Heart right ventricle (tissue), 16 donors: Measurements from ENCODE around the gene CAPZB. TPM values are rescaled to one million over a fixed set of nuclear protein-coding genes. Genes with fewer than 3 reads are reported as not detected.
A peak's percentile ranks its signal among the peaks of the same experiment; 100 is the strongest.

Experiments
- ATAC-seq, 8 donors: fragments of 200-7000 bp; cut with Tn5 transposase; one replicate each; pipeline ENCODE4 v1.9.1; 2020; ENCODE audit warnings: mild to moderate bottlenecking in 8 of 8, moderate library complexity in 8 of 8, moderate number of reproducible peaks in 1 of 8
- DNase-seq, 2 donors: peaks; one replicate each; pipeline ENCODE4 v3.0.0-alpha.2; 2020
- H3K27ac ChIP-seq, 10 donors: fragments of 200-600 bp; sonication (generic) in 2 of 10; one replicate each; pipeline versions ENCODE4 v1.5.0 to v1.8.0; 2020 to 2022; ENCODE audit warnings: mild to moderate bottlenecking in 3 of 10
- H3K27me3 ChIP-seq, 7 donors: fragments of 200-600 bp; one replicate each; pipeline ENCODE4 v1.8.0; 2021 to 2022; ENCODE audit warnings: mild to moderate bottlenecking in 2 of 7
- H3K36me3 ChIP-seq, 9 donors: fragments of 200-600 bp; sonication (generic) in 1 of 9; one replicate each; pipeline versions ENCODE4 v1.5.0 to v1.8.0; 2020 to 2022; ENCODE audit warnings: mild to moderate bottlenecking in 2 of 9
- H3K4me1 ChIP-seq, 9 donors: fragments of 200-600 bp; sonication (generic) in 1 of 9; one replicate each; pipeline versions ENCODE4 v1.5.0 to v1.8.0; 2020 to 2022; ENCODE audit warnings: mild to moderate bottlenecking in 4 of 9
- H3K4me3 ChIP-seq, 10 donors: fragments of 200-600 bp; sonication (generic) in 2 of 10; one replicate each; pipeline versions ENCODE4 v1.5.0 to v1.8.0; 2020 to 2022; ENCODE audit warnings: mild to moderate bottlenecking in 7 of 10, moderate library complexity in 2 of 10
- H3K9me3 ChIP-seq, 11 donors: fragments of 200-600 bp in 10 of 11; sonication (generic) in 2 of 11; one replicate each; pipeline versions ENCODE4 v1.5.0 to v1.8.0; 2013 to 2022; ENCODE audit warnings: mild to moderate bottlenecking in 2 of 11, control low read depth in 1 of 11, moderate library complexity in 1 of 11
- WGBS, 2 donors: extraction: QIAGEN DNeasy Blood & Tissue Kit; methylation state at CpG; one replicate each; pipeline ENCODE4 v1.1.7; 2013; ENCODE audit warnings: inconsistent platforms in 1 of 2; 5-methylcytosine and 5-hydroxymethylcytosine counted together
- intact Hi-C, 10 donors: fragments of 100-400 bp; cut with DNase I; formaldehyde crosslinking; loops; one replicate each; pipeline versions ENCODE4 v1.11.1 to v1.14.2; 2022
- polyA plus RNA-seq, 2 donors: library from polyadenylated mRNA; stranded (reverse); fragments of 200-250 nt; gene quantifications; one replicate each; pipeline ENCODE4 v1.2.3, GENCODE V29; 2013
- total RNA-seq, 10 donors: library from RNA; stranded (reverse); fragmentation: NEBNext Ultra II Directional in 3 of 10; extraction: Animal tissue kit (Norgen Biotek cat#: 25700) in 3 of 10; gene quantifications; one replicate each; pipeline versions ENCODE4 v1.2.1 to v1.2.4, GENCODE V29; 2021 to 2023
- TF ChIP-seq, protein P1 (sequence below), 9 donors: fragments of 200-600 bp; sonication (generic) in 2 of 9; IDR thresholded peaks; one replicate each; pipeline versions ENCODE4 v1.5.0 to v1.8.0; 2021 to 2022; ENCODE audit warnings: antibody characterized with exemption in 9 of 9, mild to moderate bottlenecking in 5 of 9, moderate library complexity in 1 of 9
- donor health status: Arrhythmogenic right ventricular cardiomyopathy.
- donor health status: ischemic (EF 13 %, LVEDD 7.1; RV severe dilation, severe dysfunction).
- donor health status: healthy with polysubstance abuse.
- donor health status: DM: no; HTN: yes; CAD: no.
- donor health status: DM: no; HTN: no; CAD: no.
- donor health status: ischemic (EF 25% LVEDD 6.9; RV normal size, moderate dysfunction).
- donor health status: ischemic (EF 25% LVEDD 5.7; RV mildly dilated, moderate dysfunction).
- donor health status: healthy.
- donor health status: DM: yes; HTN: yes; CAD: no.
- donor health status: Ischemic cardiomyopathy.
- donor health status: ischemic (EF 35%, LVEDD 5.7; RV mildly dilated, moderate dysfunction).
- donor health status: nonischemic (EF 11% LVEDD 7.7; RV severe dilation, severe dysfunction).
- donor health status: DM: yes; HTN: yes; CAD: no.
- donor health status: PGD.
- donor health status: ischemic (EF 29% LVEDD 5.4; RV normal size, mild dysfunction).
- donor health status: nonischemic (EF 23%, LVEDD 6.1; RV moderate dilation, normal function).

The CAPZB gene
- total and polyA plus RNA-seq, 12 donors, result 158 to 307 (median 228) TPM

GRCh38 chr1:19441048-19441780, 44.1 kb downstream of the CAPZB start:
- 66 to 74% methylated on average over 11 of the region's 11 CpGs for WGBS, 2 donors
- TF ChIP-seq, protein P1, sequence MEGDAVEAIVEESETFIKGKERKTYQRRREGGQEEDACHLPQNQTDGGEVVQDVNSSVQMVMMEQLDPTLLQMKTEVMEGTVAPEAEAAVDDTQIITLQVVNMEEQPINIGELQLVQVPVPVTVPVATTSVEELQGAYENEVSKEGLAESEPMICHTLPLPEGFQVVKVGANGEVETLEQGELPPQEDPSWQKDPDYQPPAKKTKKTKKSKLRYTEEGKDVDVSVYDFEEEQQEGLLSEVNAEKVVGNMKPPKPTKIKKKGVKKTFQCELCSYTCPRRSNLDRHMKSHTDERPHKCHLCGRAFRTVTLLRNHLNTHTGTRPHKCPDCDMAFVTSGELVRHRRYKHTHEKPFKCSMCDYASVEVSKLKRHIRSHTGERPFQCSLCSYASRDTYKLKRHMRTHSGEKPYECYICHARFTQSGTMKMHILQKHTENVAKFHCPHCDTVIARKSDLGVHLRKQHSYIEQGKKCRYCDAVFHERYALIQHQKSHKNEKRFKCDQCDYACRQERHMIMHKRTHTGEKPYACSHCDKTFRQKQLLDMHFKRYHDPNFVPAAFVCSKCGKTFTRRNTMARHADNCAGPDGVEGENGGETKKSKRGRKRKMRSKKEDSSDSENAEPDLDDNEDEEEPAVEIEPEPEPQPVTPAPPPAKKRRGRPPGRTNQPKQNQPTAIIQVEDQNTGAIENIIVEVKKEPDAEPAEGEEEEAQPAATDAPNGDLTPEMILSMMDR (IDR thresholded peaks at IDR 0.05), result no peak
- H3K4me1 ChIP-seq, result peaks cover 44 to 100% (median 98%) of the 10 kb centered on the region in 9 donors
- DNase-seq (no peak), ATAC-seq (no peak)
- H3K27me3 ChIP-seq, result no peaks in the 10 kb centered on the region
- H3K9me3 ChIP-seq, result no peaks in the 10 kb centered on the region
- H3K27ac ChIP-seq, result peak overlapping the region in 7 of 10 donors; percentile 81 to 93 (median 86)
- peaks cover 0 to 31% (median 0%) of the 10 kb centered on the region in 9 donors for H3K36me3 ChIP-seq
- no peak overlapping the region for H3K4me3 ChIP-seq
- intact Hi-C loops, result loop anchor here in 1 of 10 donors (5.0 kb wide), 1 partner anchor 36 kb away; no protein-coding TSS in a partner anchor

GRCh38 chr1:19439464-19440171, 45.7 kb downstream of the CAPZB start:
- Histone ChIP-seq H3K27me3 (no peaks in the 10 kb centered on the region), H3K9me3 (no peaks in the 10 kb centered on the region), H3K27ac (peak overlapping the region; percentile 75 to 93 (median 84)), H3K4me3 (no peak overlapping the region), H3K36me3 (peaks cover 0 to 36% (median 0%) of the 10 kb centered on the region in 9 donors), H3K4me1 (peaks cover 44 to 100% (median 98%) of the 10 kb centered on the region in 9 donors)
- intact Hi-C loops, result loop anchor here in 4 of 10 donors (5.0 to 10.0 kb wide), 4 partner anchors 38 to 158 kb away; partner anchors contain the start of gene CAPZB (in 1 of the 4)
- ATAC-seq, result peak in 7 of 8 donors; percentile 10 to 80 (median 40)
- TF ChIP-seq, protein P1 (IDR thresholded peaks at IDR 0.05), result peak in 8 of 9 donors; percentile 9 to 58 (median 42)
- DNase-seq, result peak in 1 of 2 donors; percentile 50
- 51 to 69% methylated on average over 13 of the region's 13 CpGs for WGBS, 2 donors

DNA sequence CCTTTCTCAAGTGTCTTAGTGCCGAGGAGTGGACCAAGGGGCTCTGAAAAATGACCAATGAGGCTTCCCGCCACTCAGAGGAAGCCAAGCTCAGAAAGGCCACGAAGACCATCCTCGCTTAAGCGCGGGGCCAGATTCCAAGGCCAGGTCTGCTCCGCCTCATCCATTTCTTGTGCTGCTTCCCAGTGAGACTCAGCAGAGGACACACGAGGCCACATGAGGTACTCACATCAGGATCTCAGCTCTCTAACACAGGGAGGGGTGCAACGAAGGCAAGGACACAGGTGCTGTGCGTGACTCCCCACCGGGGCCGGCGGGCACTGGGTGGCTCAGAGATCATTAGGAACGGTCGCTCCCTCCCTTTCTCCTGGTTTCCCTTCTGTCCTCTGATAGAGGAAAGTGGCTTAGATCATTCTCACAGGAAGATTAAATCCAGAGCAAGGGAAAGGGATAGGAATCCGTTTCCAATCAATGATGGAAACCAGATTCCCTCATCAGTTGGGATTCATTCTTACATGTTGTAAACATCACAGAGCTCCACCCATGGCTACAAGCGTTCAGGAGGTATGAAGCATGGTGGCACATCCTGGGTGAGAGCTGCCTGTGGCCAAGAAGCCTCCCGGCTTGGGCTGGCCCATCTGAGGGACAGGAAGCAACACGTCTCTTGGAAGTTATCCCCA, 46.7 kb downstream of the CAPZB start:
- Histone ChIP-seq H3K4me3 (no peak overlapping the region), H3K27ac (peak overlapping the region; percentile 75 to 93 (median 84)), H3K27me3 (no peaks in the 10 kb centered on the region), H3K36me3 (peaks cover 0 to 36% (median 0%) of the 10 kb centered on the region in 9 donors), H3K4me1 (peaks cover 49 to 100% (median 99%) of the 10 kb centered on the region in 9 donors), H3K9me3 (no peaks in the 10 kb centered on the region)
- intact Hi-C loops, result loop anchor here in 3 of 10 donors (5.0 to 10.0 kb wide), 3 partner anchors 44 to 159 kb away; partner anchors contain the start of gene CAPZB (in 1 of the 3)
- DNase-seq (no peak), ATAC-seq (peak in 5 of 8 donors; percentile 2 to 8 (median 3))
- TF ChIP-seq, protein P1 (IDR thresholded peaks at IDR 0.05), result no peak
- WGBS, 2 donors, result 50 to 51% methylated on average over 19 of the region's 19 CpGs
